Urothelium cell line (cell line): ENCODE data around the gene TTC34.
A peak's percentile ranks its signal among the peaks of the same experiment; 100 is the strongest.
"Not testable (repeated sequence)": the region's sequence is repeated elsewhere in the genome, so short reads cannot be mapped to it uniquely, and the experiment has no call there.

Experiments used
- DNase-seq: peaks from one replicate; pipeline ENCODE4 v3.0.0; 2011; ENCODE audit warnings: low spot score, mixed read lengths
- FAIRE-seq: peaks from 2 replicates; lab custom pipeline; 2011; peaks lifted over from hg19 to GRCh38; lab: Jason Lieb, UNC

The TTC34 gene

DNA sequence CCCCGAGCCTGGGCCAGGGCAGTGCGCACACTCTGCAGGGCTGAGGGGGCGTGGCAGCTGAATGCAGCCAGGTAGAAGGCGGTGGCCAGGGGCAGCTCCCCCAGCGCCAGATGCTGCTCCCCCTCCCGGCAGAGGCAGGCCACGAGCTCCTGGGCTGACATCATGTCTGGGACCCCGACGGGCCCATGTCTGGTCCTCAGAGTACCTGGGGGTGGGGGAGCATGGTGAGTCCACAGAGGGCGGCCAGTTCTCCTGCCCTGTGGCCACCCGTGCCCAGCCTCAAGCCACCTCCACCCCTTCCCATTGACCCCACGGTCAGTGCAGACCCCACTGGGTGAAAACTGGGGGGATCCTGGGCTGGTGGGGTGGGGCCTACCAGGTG, 838 bp downstream of the TTC34 start:
- DNase-seq (no peak), FAIRE-seq (no peak)

DNA sequence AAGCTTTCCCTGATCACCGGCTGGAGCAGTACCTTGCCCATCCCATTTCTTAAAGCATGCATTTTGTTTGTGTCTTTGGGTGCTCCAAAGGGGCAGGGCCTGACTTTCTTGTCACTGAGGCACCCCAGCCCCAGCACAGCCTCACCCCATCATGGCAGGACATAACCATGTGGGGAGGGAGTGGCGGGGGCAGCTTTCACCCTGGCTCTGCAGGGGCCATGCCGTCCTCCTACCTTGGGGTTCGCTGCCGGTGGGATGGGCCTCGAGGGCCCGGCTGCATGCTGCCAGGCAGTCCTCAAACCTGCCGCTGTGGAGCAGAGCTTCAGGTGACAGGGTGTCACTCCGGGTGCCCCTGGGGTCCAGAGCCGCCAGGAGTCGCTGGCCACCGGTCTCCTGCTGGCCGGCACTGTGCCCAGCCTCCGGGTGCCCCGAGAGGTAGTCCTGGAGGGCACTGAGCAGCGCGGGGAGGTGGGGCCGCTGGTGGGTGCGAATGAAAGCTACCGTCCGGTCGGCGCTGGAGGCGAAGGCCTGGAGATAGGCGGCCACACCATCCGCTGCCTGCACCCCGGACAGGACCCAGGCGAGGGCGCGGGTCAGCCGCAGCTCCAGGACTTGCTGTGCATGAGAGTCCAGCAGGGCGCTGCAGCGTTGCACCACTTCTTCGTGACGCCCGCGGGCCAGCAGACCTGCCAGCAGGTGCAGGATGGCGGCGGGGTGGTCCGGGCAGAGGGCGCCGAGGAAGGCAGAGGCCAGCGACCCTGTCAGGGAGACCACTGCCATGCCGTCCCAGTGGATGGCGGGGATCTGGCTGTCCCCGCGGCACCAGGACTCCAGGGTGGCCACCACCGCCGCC, 1.5 kb downstream of the TTC34 start:
- no peak for FAIRE-seq
- no peak for DNase-seq

DNA sequence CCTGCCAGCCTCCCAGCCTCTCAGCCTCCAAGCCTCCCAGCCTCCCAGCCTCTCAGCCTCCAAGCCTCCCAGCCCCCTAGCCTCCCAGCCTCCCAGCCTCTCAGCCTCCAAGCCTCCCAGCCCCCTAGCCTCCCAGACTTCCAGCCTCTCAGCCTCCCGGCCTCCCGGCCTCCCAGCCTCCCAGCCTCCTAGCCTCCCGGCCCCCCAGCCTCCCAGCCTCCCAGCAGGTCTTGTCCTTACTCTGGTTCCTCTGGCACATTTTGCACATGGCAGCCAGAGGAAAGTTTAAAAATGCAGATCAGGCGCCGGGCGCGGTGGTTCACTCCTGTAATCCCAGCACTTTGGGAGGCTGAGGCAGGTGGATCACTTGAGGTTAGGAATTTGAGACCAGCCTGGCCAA, 2.5 kb downstream of the TTC34 start:
- not testable (repeated sequence) for FAIRE-seq, DNase-seq

DNA sequence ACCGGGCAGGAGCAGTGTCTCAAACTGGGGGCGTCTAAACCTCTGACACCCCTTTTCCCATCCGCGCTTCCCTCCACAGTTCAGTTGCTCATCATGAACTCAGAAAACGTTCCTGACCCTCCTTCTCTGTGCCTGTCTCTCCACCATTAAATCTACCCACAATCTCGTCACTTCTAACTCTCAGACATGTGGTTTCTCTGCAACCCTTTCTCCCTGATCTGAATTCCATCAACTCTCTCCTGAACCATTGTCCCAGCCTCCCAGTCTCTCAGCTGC, 3.8 kb downstream of the TTC34 start:
- no peak for FAIRE-seq

DNA sequence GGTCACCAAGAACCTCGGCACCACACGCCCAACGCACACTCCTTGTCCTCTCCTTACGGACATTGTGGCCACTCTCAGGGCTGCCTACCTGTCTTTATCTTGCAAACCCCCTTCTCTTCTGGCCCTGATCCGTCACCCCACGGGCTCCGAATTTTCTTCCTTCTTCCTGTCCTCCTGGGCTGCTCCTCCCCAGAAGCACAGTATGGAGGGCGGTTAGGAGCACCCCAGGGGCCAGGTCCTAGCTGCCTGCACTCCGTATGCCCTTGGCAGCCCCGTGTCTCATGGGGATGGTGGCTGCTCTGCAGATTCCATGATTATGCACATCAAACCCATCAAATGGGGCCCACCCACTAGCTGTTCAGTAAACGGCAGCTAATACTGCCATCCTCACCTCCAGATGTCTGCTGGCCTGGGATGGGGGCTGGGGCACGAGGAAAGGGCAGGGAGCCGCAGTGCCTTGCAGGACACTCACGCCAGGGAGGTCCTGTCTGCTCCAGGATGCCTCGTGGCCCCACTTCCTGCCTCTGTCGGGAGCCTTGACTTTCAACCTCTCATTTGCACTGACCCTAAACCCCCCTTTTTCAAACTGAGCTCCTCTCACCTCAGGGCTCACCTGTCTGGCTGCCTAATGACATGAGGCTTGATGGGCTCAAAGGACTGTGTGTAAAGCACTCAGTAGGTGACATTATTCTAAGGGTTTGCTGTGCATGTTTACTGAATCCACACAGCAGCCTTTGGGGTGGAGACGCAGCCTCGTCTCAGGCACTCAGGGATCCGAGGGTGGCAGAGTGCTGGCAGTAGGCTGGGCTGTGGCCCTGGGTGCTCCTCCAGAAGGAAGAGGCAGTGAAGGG, 4.4 kb downstream of the TTC34 start:
- FAIRE-seq (no peak), DNase-seq (no peak)

More for the DNA sequence above, 3.8 kb downstream of the TTC34 start:
- DNase-seq, result no peak

DNA sequence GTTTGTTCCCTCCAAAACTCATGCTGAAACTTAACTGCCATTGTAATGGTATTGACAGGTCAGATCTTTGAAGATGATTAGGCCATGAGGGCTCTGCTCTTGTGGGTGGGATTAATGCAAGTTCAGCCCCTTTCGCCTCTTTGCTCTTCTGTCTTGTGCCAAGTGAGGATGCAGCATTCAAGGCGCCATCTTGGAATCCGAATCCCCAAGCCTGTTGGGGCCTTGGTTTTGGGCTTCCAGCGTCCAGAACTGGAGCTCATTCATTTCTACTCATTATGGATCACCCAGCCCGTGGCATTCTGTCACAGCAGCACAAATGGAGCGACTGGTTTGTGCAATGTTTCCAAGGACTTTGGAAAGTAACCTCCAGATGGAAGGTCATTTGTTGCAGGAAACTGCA, 5.6 kb downstream of the TTC34 start:
- no peak for DNase-seq
- FAIRE-seq, result no peak

DNA sequence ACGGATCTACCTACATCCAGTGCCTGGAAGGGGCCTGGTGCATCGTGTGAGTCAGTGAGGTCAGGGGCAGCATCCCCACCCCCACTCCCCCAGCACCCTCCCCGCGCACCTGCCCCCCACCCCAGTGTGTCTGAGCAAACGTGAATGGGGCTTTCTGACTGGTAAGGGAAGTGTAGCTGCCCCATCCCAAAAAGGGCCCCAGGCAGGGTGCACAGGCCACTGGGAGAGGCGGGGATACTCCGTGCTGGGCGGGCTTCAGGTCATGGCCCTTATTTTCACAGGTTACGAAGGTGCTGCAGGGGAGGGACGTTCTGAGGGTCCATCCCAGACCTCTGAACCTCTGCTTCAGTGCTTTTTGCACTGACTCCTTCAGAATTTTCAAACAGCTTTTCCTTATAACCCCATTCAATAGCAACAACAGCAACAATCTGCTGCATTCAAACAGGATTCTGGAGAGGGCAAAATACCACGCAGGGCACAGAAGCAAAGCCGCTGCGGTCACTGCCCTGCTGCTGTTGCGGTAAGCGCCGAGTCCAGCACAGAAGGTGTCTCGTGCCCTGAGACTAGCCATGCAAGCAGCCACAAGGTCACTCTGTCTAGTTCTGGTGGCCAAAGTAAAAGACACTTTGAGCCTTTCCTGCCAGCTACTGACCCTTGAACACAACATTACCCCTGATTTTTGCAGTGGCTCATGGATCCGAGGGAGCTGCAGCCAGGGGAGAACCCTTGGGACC, 10.3 kb downstream of the TTC34 start:
- no peak for FAIRE-seq
- no peak for DNase-seq

DNA sequence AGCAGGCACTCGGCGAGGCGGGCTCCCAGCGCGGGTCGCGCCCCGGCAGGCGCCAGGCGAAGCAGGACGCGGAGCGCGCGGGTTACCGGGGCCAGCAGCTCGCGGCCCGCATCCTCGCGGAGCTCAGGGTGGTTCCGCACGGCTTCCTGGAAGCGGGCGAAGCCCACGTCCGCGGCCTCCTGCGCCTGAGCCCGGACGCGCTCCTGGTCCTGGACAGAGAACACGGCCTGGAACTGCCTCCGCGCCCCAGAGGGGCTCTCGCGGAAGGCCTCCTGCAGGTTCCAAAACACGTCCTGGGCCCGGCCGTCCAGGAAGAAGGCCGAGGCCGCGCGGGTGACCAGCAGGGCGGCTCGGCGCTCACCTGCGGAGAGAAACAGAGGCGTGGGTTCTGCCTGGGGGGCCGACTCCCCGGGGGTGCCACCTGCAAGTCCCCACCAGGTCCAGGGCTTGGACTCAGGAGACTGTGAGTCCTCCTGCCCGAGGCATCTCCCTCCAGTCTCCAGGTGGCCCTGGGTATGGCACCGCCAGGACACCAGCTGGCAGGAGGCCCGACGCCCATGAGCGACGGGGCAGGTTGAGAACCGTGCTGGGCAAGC, 11.4 kb downstream of the TTC34 start:
- DNase-seq, result no peak
- FAIRE-seq, result no peak

DNA sequence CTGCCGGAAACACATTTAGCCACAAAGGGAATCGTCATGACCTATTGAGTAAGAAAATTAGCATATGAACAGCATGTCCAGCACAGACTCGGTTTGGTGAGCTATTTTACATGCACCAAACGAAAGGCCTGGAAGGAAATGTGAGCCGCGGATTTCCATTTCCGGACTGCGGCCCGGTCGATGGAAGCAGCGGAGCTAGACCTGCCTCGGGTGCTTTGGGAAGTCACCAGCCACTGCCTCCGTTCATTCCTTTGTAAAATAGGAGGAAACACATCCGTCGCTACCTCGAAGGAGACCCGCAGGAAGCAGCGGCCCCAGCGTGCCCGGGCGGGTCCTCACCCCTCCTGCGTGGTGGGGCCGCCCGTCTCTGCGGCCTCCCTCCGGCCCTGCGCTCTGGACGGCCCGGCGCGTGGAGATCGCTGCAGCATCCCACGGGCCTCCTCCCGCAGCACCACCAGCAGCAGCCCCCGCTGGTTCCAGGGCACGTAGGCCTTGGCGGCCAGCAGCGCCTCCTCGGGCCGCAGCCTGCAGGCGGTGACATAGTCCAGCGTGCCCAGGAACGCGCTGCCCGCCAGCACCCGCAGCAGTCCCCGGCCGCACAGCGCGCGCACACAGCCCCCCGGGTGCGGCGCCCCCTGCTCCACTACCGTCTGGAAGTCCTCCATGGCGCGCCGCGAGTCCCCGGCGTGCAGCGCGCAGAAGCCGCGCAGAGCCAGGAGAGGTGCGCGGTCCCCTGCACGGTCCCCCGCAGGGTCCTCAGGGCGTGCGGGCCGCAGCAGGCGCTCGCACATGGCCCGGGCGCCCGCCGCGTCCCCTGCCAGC, 12.1 kb downstream of the TTC34 start:
- FAIRE-seq (no peak), DNase-seq (no peak)

DNA sequence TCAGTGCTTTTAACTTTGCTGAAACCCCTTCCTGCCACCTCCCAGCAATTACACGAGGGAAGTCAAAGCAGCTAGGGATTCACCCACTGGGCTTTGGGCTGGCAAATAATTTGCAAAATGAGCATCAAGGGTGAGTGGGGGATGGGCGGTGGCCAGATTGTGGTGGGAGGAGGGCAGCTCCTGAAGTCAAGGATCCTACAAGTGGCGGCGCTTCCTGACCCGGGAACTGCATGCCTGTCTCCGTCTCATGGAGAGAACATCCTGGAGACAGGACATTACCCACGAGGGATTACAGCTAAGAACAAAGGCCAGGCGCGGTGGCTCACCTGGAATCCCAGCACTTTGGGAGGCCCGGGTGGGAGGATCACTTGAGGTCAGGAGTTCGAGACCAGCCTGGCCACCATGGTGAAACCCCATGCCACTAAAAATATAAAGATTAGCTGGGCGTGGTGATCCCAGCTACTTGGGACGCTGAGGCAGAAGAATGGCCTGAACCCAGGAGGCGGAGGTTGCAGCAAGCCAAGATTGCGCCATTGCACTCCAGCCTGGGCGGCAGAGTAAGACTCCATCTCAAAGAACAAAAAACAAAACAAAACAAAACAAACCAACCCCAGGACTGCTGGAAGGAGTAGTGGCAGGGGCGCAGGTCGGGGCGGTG, 12.9 kb downstream of the TTC34 start:
- FAIRE-seq, result no peak

DNA sequence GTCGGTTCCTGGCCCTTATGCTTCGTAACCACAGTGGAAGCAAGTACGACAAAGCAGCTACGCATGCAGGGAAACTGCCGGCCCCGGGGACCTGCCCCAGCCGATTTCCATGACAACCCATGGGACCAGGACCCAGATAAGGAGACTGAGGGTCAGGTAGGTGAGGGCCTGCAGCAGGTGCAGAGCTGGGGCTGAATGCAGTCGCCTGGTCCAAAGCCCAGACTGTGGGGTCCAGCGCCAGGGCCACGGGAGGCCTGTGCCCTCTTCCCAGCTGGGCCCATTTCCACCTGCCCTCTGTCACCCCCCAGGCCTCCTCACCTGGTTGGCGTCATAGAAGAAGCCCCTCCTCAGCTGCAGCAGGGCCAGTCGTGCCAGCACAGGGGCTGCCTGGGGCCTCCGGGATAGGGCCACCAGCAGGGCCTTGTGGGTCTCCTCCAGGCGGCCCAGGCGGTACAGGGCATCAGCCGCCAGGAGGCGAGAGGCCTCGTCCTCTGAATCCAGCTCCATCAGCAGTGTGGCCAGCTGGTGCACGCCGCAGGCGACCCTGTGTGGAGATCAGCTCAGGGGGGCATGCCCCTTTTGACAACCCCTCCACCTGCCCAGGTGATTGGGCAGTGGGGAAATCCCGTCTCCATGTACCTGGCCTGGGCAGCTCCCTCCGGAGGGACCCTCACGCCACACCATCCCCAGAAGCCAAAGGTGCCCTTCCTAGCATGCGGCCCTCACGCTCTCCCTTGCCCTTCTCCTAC, 14.2 kb downstream of the TTC34 start:
- DNase-seq (no peak), FAIRE-seq (no peak)

More for the DNA sequence above, 12.9 kb downstream of the TTC34 start:
- DNase-seq, result no peak

DNA sequence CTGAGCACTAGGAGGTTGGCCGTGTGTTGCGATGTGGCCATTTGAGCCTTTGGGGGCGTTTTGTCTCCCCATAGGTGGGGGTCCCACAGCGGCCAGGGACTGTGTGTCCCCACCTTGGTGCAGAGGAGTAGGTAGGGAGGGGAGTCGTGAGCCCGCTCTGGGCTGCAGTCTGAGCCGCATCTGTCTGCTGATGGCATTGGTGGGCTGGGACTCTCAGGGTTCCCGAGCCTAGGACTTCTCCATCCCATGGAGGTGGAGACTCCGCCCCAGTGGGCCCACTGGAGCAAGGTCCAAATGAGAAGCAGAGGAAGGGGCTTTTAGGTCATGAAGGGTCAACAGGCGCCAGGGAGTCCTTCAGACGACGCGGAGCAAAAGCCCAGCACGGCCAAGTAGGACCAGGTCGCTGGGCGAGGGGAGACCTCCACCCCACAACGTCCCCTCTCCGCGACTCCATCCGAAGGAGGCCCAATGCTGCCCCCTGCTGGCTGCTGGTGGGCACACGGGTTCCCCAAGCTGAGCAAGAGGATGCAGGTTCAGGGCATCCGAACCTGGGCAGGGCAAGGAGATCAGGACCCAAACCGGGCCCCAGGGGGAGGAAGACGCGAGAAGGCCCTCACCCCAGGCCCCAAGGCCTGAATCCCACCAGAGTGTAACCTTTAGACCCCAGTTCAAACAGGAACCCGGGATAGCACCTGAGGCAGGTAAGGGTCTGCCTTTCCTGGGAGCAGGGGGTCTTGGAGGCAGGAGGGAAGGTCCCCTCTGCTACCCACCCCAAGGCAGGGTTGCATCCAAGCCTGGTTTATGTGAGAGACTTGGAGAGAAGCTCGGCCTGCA, 14.9 kb downstream of the TTC34 start:
- FAIRE-seq (no peak), DNase-seq (peak; percentile 21)

DNA sequence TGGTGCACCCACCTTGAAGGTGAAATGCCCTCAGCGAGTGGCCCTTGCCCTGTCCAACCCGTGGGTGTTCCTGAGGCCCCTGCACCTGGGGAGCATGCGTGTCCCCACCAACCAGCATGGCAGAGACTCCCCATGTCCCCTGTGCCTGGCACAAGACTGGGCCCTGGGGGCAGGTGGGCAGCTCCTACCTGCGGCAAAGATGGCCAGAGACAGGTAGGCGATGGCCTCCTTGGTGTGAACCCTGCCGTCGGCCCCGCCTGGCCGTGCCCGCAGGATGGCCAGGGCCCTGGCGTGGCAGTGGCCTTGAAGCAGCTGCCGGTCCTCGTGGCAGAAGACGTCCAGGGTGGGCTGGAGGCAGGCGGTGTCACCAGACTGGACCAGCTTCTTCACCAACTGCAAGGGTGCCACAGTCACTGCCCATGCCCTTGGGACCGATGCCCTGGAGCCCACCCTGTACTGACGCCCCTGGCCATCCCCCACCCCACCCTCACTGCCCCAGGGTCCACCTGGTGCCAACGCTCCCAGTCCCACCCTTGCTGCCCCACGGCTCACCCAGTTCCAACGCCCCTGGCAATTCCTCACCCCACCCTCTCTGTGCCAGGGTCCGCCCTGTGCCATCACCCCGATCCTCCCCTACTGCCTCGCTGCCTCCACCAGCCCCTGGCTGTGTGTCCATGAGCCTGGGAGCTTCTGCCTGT, 15.7 kb downstream of the TTC34 start:
- FAIRE-seq, result no peak

DNA sequence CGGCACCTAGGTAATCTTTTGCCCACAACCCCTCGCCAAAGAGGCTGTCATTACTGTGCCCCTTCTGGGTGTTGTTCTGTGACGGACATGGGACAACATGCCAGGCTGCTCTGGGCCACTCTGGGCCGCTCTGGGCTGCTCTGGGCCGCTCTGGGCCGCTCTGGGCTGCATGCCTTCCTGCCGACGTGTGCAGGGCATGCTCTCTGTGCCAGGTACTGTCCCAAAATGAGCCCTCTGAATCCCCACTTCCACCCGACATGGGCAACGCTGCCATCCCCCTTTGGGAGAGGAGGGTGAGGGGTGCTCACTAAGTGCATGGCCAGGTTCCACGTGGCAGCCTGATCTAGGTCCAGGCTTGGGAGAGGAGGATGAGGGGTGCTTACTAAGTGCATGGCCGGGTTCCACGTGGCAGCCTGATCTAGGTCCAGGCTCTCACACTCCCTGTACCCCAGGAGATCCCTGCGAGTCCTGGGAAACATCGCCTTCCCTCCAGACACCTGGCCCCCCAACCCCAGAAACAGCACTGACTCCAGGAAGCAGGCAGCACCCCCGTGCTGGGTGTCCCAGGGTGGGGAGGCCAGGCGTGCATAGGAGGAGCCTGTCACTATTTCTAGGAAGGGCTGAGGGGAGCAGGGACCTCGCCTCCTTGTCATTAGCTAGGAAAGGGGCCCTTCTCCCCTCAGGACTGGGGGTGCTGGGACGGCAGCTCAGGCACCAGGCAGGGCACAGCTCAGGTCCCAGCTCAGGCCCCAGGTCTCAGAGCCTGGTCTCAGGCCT, 16.5 kb downstream of the TTC34 start:
- DNase-seq (no peak), FAIRE-seq (no peak)

More for the DNA sequence above, 15.7 kb downstream of the TTC34 start:
- DNase-seq, result no peak

DNA sequence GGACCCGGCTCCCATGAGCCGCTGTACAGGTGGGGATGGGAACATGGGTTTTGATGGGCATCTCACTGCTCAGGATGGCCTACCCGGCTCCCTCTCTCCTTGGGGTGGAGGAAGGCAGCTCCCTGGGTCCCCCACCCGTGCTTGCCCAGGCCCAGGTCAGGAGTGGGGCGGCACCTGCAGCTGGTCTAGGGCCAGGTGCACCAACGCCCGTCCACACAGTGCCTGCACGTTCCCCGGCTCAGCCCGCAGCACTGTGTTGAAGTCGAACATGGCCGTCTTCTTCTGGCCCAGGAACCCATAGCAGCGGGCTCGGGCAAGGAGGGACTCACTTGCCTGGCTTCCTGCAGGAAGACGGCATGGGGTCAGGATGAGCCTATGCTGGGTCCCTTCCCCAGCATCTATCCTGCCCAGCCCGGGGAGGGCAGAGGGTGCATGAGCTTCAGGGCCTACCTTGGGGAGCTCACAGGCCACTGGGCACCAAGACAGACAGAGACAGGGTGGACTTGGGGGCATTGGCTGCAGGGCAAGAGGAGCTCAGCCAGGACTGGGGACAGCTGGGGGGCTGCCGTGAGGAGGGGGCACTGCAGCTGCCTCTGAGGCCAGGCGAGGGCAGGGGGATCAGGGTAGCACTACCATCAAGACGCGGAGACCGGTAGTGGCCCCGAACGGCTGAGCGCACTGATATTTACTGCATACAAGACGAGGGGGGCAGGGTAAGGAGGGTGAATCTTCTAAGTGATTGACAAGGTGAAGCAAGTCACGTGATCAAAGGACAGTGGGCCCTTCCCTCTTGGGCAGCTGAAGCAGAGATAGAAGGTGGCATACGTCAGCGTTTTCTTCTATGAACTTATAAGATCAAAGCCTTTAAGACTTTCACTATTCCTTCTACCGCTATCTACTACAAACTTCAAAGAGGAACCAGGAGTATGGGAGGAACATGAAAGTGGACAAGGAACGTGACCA, 17.8 kb downstream of the TTC34 start:
- DNase-seq (no peak), FAIRE-seq (no peak)

DNA sequence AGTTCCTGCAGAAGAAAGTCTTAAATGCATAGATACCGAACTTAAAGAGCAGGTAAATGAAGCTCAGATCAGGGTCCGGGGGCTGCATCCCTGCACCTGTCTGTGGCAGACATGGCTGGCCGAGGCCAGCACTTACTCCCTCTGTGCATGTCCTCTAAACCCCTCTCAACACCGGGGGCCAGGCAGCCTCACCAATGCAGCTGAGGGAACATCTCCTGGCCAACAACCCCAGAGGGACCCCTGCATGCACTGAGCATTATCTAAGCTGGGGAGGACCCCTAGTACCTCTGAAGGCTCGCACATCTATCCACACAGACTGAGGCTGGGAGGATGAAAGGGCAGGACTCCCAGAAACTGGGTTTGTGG, 18.4 kb downstream of the TTC34 start:
- DNase-seq, result no peak
- no peak for FAIRE-seq
